GM19324 (cell line): Measurements from ENCODE around the gene VWA3A.
"Not testable (repeated sequence)": the region's sequence is repeated elsewhere in the genome, so short reads cannot be mapped to it uniquely, and the experiment has no call there.

Source experiments
- ATAC-seq: cut with Tn5 transposase; IDR thresholded peaks from one replicate; pipeline ENCODE4 v1.9.1; 2021; ENCODE audit warnings: mild to moderate bottlenecking, moderate library complexity; ENCODE audit not compliant: unreplicated experiment, low FRiP score

Gene VWA3A

GRCh38 chr16:22126037-22126558 is 33.8 kb downstream of the VWA3A start:
- no peak for ATAC-seq

GRCh38 chr16:22128537-22128936 is 36.2 kb downstream of the VWA3A start:
- ATAC-seq: not testable (repeated sequence)

GRCh38 chr16:22130528-22130927 is 38.2 kb downstream of the VWA3A start:
- no peak for ATAC-seq

- ATAC-seq: no peak
Observed at GRCh38 chr16:22132801-22133200, 40.5 kb downstream of the VWA3A start.

- no peak for ATAC-seq
Observed at GRCh38 chr16:22138482-22138881, 46.1 kb downstream of the VWA3A start.

- no peak for ATAC-seq
Observed at GRCh38 chr16:22139008-22139407, 46.7 kb downstream of the VWA3A start.

GRCh38 chr16:22139732-22140131 is 47.4 kb downstream of the VWA3A start:
- no peak for ATAC-seq

- no peak for ATAC-seq
Observed at GRCh38 chr16:22141767-22142166, 49.4 kb downstream of the VWA3A start.

GRCh38 chr16:22144520-22144919 is 52.2 kb downstream of the VWA3A start:
- no peak for ATAC-seq

GRCh38 chr16:22147853-22148252 is 55.5 kb downstream of the VWA3A start:
- ATAC-seq: no peak

GRCh38 chr16:22151246-22151998 is 59.1 kb downstream of the VWA3A start:
- ATAC-seq: no peak

GRCh38 chr16:22152316-22152715 is 60.0 kb downstream of the VWA3A start:
- no peak for ATAC-seq

GRCh38 chr16:22153078-22153477 is 60.7 kb downstream of the VWA3A start:
- ATAC-seq: not testable (repeated sequence)

GRCh38 chr16:22161401-22161800 is 69.1 kb downstream of the VWA3A start:
- ATAC-seq: no peak

GRCh38 chr16:22161999-22162655 is 69.8 kb downstream of the VWA3A start, which contains the start of gene SDR42E2:
Gene SDR42E2, plus strand, starts transcription at chr16:22162506. Its CDS starts 3,077 bp downstream, at chr16:22165583.
- ATAC-seq: no peak

GRCh38 chr16:22162656-22163009 is 70.3 kb downstream of the VWA3A start:
- no peak for ATAC-seq

GRCh38 chr16:22163806-22164205 is 71.5 kb downstream of the VWA3A start:
- ATAC-seq: no peak

GRCh38 chr16:22164482-22164881 is 72.1 kb downstream of the VWA3A start:
- no peak for ATAC-seq

- no peak for ATAC-seq
Observed at GRCh38 chr16:22165508-22166285, 73.4 kb downstream of the VWA3A start.

- ATAC-seq: no peak
Observed at GRCh38 chr16:22171953-22172352, 79.6 kb downstream of the VWA3A start.

- not testable (repeated sequence) for ATAC-seq
Observed at GRCh38 chr16:22172642-22173041, 80.3 kb downstream of the VWA3A start.
